WTC11 (cell line): Measurements from ENCODE around the gene CLPTM1L. TPM values are rescaled to one million over a fixed set of nuclear protein-coding genes. Genes with fewer than 3 reads are reported as not detected.

Experiments
- ATAC-seq: fragments of 200-7000 bp; cut with Tn5 transposase; 2 replicates; pipeline ENCODE4 v1.10.0; 2021; ENCODE audit warnings: mild to moderate bottlenecking, moderate library complexity
- CTCF ChIA-PET: fragments of 300-600 bp; sonication (Branson Sonifier 250); formaldehyde crosslinking; loops from one replicate; lab custom pipeline; 2021; ENCODE audit warnings: antibody characterized with exemption; lab: Charles Lee
- POLR2A ChIA-PET: fragments of 350-600 bp; sonication (Branson Sonifier 250); formaldehyde crosslinking; loops from one replicate; lab custom pipeline; 2021; ENCODE audit warnings: antibody characterized with exemption; lab: Charles Lee
- DNase-seq: peaks from one replicate; pipeline ENCODE4 v3.0.0; 2021; ENCODE audit warnings: low spot score
- H3K27ac Mint-ChIP-seq: 2 replicates; pipeline ENCODE4 v1.8.0; 2021; ENCODE audit warnings: mixed read lengths
- H3K27me3 Mint-ChIP-seq: 2 replicates; pipeline ENCODE4 v1.8.0; 2021; ENCODE audit warnings: low read depth, mild to moderate bottlenecking, moderate library complexity, mixed read lengths
- H3K36me3 Mint-ChIP-seq: 2 replicates; pipeline ENCODE4 v1.8.0; 2021; ENCODE audit warnings: mixed read lengths
- H3K4me1 Mint-ChIP-seq: 2 replicates; pipeline ENCODE4 v1.8.0; 2022; ENCODE audit warnings: mixed read lengths
- H3K4me3 Mint-ChIP-seq: 2 replicates; pipeline ENCODE4 v1.8.0; 2021; ENCODE audit warnings: mild to moderate bottlenecking, moderate library complexity, mixed read lengths
- H3K9me3 Mint-ChIP-seq: 2 replicates; pipeline ENCODE4 v1.8.0; 2021; ENCODE audit warnings: mixed read lengths
- ATF6 ChIP-seq: sonication (generic); formaldehyde crosslinking; IDR thresholded peaks from 2 replicates; pipeline ENCODE4 v1.8.1; 2023; ENCODE audit warnings: mild to moderate bottlenecking, missing genetic modification reagents
- FOXP1 ChIP-seq: sonication (generic); formaldehyde crosslinking; IDR thresholded peaks from 2 replicates; pipeline ENCODE4 v1.8.0; 2022; ENCODE audit warnings: missing genetic modification reagents, mild to moderate bottlenecking, moderate library complexity, borderline replicate concordance
- HMGA2 ChIP-seq: fragments of 250-450 bp; sonication (Bioruptor Pico); IDR thresholded peaks from 2 replicates; pipeline ENCODE4 v1.4.0; 2021; ENCODE audit warnings: mild to moderate bottlenecking, moderate library complexity
- JAZF1 ChIP-seq: fragments of 250-450 bp; sonication (Bioruptor Pico); IDR thresholded peaks from 2 replicates; pipeline ENCODE4 v1.9.0; 2021; ENCODE audit warnings: moderate library complexity, mild to moderate bottlenecking, inconsistent platforms
- MXD4 ChIP-seq: fragments of 250-450 bp; sonication (Bioruptor Pico); IDR thresholded peaks from 2 replicates; pipeline ENCODE4 v1.8.0; 2021; ENCODE audit warnings: mild to moderate bottlenecking, moderate library complexity, borderline replicate concordance
- MYBL2 ChIP-seq: sonication (generic); formaldehyde crosslinking; IDR thresholded peaks from 2 replicates; pipeline ENCODE4 v1.8.1; 2023; ENCODE audit warnings: mild to moderate bottlenecking, moderate library complexity, missing genetic modification reagents
- NFYB ChIP-seq: sonication (generic); formaldehyde crosslinking; conservative IDR thresholded peaks from 2 replicates; pipeline ENCODE4 v1.8.0; 2022; ENCODE audit warnings: low read depth, missing genetic modification reagents
- PREB ChIP-seq: sonication (generic); formaldehyde crosslinking; IDR thresholded peaks from 2 replicates; pipeline ENCODE4 v1.8.1; 2022; ENCODE audit warnings: mild to moderate bottlenecking, missing genetic modification reagents, moderate library complexity, borderline replicate concordance
- PRRX2 ChIP-seq: fragments of 250-450 bp; sonication (Bioruptor Pico); IDR thresholded peaks from 2 replicates; pipeline ENCODE4 v1.8.0; 2021; ENCODE audit warnings: mild to moderate bottlenecking
- RORB ChIP-seq: fragments of 250-450 bp; sonication (Bioruptor Pico); IDR thresholded peaks from 2 replicates; pipeline ENCODE4 v1.9.0; 2021; ENCODE audit warnings: mild to moderate bottlenecking
- ZNF232 ChIP-seq: sonication (generic); formaldehyde crosslinking; IDR thresholded peaks from 2 replicates; pipeline ENCODE4 v1.8.0; 2022; ENCODE audit warnings: mild to moderate bottlenecking, missing genetic modification reagents
- ZNF671 ChIP-seq: fragments of 250-450 bp; sonication (Bioruptor Pico); IDR thresholded peaks from 2 replicates; pipeline ENCODE4 v1.8.0; 2021; ENCODE audit warnings: mild to moderate bottlenecking
- total RNA-seq: library from RNA; stranded (reverse); gene quantifications from 3 replicates; pipeline ENCODE4 v1.2.3, GENCODE V29; 2021
- TF ChIP-seq, protein P1 (sequence below): sonication (generic); formaldehyde crosslinking; IDR thresholded peaks from 2 replicates; pipeline ENCODE4 v1.8.1; 2023; ENCODE audit warnings: mild to moderate bottlenecking, missing genetic modification reagents, moderate library complexity
- TF ChIP-seq, protein P2 (sequence below): sonication (generic); formaldehyde crosslinking; IDR thresholded peaks from 2 replicates; pipeline ENCODE4 v1.8.1; 2023; ENCODE audit warnings: mild to moderate bottlenecking, missing genetic modification reagents, moderate library complexity
- TF ChIP-seq, protein P3 (sequence below): sonication (generic); formaldehyde crosslinking; IDR thresholded peaks from 2 replicates; pipeline ENCODE4 v1.8.0; 2023; ENCODE audit warnings: missing genetic modification reagents, mild to moderate bottlenecking, borderline replicate concordance
- TF ChIP-seq, protein P4 (sequence below): fragments of 250-450 bp; sonication (Bioruptor Pico); conservative IDR thresholded peaks from 2 replicates; pipeline ENCODE4 v1.9.0; 2021; ENCODE audit warnings: mild to moderate bottlenecking
- TF ChIP-seq, protein P5 (sequence below): sonication (generic); formaldehyde crosslinking; IDR thresholded peaks from 2 replicates; pipeline ENCODE4 v1.8.1; 2023; ENCODE audit warnings: mild to moderate bottlenecking, missing genetic modification reagents, borderline replicate concordance

CLPTM1L gene
- total RNA-seq, 1 experiment from 2014 or later, result 92.8 TPM

GRCh38 chr5:1347571-1347970 is 2.7 kb upstream of the CLPTM1L start (continued):
- TF ChIP-seq ZNF671 (CRISPR knock-in tag), result no peak
- TF ChIP-seq, protein P1, sequence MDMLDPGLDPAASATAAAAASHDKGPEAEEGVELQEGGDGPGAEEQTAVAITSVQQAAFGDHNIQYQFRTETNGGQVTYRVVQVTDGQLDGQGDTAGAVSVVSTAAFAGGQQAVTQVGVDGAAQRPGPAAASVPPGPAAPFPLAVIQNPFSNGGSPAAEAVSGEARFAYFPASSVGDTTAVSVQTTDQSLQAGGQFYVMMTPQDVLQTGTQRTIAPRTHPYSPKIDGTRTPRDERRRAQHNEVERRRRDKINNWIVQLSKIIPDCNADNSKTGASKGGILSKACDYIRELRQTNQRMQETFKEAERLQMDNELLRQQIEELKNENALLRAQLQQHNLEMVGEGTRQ, result no peak
- TF ChIP-seq HMGA2 (CRISPR knock-in tag), result no peak
- TF ChIP-seq JAZF1 (CRISPR knock-in tag), result no peak
- no peak for TF ChIP-seq ATF6 (CRISPR knock-in tag)
- no peak for TF ChIP-seq FOXP1 (CRISPR knock-in tag)
- TF ChIP-seq, protein P2, sequence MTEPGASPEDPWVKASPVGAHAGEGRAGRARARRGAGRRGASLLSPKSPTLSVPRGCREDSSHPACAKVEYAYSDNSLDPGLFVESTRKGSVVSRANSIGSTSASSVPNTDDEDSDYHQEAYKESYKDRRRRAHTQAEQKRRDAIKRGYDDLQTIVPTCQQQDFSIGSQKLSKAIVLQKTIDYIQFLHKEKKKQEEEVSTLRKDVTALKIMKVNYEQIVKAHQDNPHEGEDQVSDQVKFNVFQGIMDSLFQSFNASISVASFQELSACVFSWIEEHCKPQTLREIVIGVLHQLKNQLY (CRISPR knock-in tag), result no peak
- TF ChIP-seq NFYB (CRISPR knock-in tag), result no peak

DNA sequence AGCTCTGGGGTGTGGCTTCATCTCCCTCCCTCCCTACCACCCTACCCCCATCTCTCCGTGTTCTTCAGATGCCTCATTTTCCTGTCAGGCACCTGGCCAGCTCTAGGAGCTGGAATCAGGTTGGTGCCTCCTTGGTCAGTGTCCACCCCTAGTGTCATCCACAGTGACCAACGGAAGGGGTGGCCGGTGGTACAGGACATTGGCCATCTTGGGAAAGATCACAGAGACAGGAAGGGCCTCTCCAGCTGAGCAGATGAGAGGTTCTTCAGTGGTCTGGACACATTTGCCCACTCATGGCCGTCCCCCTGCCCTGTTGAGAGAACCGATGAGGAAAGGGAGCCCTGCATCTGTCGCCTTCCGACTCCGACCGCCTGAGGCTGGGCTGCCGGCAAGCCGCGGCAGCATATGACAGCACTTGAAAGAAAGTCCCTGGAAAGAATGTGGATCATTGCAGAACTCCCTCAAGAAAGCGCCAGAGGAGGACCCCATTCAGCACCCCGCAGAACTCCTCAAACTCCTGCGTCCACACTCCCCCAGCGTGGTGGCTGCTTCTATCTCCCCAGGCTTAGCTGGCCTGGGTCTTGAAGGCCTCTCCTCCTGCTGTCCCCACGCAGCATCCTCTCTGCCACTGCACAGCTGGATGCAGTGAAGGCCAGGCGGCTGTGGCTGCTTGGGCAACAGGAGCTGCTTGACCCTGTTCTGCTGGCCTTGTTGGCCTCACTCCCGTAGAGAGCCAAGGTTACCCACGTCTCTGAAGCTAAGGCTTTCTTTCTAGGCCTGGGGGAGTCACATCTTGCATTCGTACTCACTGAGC is 1.9 kb upstream of the CLPTM1L start:
- Mint-ChIP-seq H3K9me3 (no peaks in the 10 kb centered on the region), H3K4me3 (peak overlapping the region; percentile 70), H3K36me3 (peaks cover 14% of the 10 kb centered on the region), H3K27me3 (no peaks in the 10 kb centered on the region; the same call in 1 of the 2 replicates), H3K4me1 (peaks cover 17% of the 10 kb centered on the region), H3K27ac (no peak overlapping the region)
- no peak for ATAC-seq
- ChIA-PET CTCF (no interaction called here), POLR2A (no interaction called here)
- no peak for DNase-seq
- TF ChIP-seq ZNF232 (CRISPR knock-in tag) (no peak), PREB (CRISPR knock-in tag) (no peak), NFYB (CRISPR knock-in tag) (no peak), RORB (no peak), PRRX2 (CRISPR knock-in tag) (no peak), MXD4 (no peak), MYBL2 (CRISPR knock-in tag) (no peak)
- TF ChIP-seq, protein P3, sequence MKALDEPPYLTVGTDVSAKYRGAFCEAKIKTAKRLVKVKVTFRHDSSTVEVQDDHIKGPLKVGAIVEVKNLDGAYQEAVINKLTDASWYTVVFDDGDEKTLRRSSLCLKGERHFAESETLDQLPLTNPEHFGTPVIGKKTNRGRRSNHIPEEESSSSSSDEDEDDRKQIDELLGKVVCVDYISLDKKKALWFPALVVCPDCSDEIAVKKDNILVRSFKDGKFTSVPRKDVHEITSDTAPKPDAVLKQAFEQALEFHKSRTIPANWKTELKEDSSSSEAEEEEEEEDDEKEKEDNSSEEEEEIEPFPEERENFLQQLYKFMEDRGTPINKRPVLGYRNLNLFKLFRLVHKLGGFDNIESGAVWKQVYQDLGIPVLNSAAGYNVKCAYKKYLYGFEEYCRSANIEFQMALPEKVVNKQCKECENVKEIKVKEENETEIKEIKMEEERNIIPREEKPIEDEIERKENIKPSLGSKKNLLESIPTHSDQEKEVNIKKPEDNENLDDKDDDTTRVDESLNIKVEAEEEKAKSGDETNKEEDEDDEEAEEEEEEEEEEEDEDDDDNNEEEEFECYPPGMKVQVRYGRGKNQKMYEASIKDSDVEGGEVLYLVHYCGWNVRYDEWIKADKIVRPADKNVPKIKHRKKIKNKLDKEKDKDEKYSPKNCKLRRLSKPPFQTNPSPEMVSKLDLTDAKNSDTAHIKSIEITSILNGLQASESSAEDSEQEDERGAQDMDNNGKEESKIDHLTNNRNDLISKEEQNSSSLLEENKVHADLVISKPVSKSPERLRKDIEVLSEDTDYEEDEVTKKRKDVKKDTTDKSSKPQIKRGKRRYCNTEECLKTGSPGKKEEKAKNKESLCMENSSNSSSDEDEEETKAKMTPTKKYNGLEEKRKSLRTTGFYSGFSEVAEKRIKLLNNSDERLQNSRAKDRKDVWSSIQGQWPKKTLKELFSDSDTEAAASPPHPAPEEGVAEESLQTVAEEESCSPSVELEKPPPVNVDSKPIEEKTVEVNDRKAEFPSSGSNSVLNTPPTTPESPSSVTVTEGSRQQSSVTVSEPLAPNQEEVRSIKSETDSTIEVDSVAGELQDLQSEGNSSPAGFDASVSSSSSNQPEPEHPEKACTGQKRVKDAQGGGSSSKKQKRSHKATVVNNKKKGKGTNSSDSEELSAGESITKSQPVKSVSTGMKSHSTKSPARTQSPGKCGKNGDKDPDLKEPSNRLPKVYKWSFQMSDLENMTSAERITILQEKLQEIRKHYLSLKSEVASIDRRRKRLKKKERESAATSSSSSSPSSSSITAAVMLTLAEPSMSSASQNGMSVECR (CRISPR knock-in tag), result no peak
- TF ChIP-seq, protein P4, sequence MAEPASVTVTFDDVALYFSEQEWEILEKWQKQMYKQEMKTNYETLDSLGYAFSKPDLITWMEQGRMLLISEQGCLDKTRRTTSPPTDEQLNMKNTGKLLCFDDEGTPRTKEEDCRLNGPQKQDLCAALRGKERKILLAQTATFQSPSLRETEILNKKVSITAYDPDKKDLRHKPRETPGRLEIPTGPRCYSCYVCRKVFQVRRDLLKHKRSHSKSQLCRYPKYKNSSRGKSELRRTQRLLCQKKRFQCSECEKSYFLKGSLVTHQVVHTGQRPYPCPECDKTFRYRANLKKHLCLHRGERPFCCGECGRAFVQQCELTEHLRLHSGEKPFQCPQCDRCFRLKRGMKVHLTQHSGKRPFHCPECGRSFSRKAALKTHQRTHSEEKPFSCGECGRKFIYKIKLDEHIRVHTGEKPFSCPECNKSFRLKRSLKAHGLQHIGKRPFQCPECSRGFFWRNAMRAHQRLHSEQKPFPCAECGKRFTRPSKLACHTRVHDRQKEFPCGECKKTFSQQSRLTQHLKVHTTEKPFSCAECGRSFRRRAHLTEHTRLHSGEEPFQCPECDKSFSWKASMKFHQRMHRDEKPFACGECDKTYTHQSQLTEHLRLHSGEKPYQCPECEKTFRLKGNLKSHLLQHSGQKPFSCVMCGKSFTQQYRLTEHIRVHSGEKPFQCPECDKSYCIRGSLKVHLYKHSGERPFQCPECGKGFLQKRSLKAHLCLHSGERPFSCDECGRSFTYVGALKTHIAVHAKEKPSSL (CRISPR knock-in tag), result no peak
- TF ChIP-seq, protein P5, sequence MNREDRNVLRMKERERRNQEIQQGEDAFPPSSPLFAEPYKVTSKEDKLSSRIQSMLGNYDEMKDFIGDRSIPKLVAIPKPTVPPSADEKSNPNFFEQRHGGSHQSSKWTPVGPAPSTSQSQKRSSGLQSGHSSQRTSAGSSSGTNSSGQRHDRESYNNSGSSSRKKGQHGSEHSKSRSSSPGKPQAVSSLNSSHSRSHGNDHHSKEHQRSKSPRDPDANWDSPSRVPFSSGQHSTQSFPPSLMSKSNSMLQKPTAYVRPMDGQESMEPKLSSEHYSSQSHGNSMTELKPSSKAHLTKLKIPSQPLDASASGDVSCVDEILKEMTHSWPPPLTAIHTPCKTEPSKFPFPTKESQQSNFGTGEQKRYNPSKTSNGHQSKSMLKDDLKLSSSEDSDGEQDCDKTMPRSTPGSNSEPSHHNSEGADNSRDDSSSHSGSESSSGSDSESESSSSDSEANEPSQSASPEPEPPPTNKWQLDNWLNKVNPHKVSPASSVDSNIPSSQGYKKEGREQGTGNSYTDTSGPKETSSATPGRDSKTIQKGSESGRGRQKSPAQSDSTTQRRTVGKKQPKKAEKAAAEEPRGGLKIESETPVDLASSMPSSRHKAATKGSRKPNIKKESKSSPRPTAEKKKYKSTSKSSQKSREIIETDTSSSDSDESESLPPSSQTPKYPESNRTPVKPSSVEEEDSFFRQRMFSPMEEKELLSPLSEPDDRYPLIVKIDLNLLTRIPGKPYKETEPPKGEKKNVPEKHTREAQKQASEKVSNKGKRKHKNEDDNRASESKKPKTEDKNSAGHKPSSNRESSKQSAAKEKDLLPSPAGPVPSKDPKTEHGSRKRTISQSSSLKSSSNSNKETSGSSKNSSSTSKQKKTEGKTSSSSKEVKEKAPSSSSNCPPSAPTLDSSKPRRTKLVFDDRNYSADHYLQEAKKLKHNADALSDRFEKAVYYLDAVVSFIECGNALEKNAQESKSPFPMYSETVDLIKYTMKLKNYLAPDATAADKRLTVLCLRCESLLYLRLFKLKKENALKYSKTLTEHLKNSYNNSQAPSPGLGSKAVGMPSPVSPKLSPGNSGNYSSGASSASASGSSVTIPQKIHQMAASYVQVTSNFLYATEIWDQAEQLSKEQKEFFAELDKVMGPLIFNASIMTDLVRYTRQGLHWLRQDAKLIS (CRISPR knock-in tag), result no peak
- TF ChIP-seq, protein P2 (CRISPR knock-in tag), result no peak
